GM20000 (cell line): ENCODE measurements around the gene CNDP2.

Experiments used
- DNase-seq: peaks from one replicate; pipeline ENCODE4 v3.0.0; 2012; ENCODE audit warnings: low spot score
- TF ChIP-seq, protein P1 (sequence below): IDR thresholded peaks from 2 replicates; pipeline ENCODE4 v1.5.1; 2012; ENCODE audit warnings: mild to moderate bottlenecking, control low read depth; ENCODE audit errors: extremely low read depth, missing control alignments

The CNDP2 gene

DNA sequence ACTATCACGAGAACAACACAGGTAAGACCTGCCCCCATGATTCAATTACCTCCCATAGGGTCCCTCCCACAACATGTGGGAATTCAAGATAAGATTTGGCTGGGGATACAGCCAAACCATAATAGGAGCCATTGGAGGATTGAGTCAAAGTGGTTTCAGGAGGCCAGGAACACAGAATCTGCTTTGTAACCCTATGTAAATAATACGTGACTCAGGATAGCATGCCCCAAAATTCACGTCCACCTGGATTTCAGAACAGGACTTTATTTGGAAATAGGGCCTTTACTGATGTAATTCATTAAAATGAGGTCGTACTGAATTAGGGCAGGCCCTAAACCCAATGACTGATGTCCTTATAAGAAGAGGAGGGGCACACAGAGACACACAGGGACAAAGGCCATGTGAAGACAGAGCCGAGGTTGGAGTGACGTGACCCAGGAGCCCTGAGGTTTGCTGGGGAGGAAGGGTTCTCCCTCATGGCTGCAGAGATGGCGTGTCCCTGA is 16.0 kb upstream of the CNDP2 start:
- no peak for DNase-seq
- TF ChIP-seq, protein P1, sequence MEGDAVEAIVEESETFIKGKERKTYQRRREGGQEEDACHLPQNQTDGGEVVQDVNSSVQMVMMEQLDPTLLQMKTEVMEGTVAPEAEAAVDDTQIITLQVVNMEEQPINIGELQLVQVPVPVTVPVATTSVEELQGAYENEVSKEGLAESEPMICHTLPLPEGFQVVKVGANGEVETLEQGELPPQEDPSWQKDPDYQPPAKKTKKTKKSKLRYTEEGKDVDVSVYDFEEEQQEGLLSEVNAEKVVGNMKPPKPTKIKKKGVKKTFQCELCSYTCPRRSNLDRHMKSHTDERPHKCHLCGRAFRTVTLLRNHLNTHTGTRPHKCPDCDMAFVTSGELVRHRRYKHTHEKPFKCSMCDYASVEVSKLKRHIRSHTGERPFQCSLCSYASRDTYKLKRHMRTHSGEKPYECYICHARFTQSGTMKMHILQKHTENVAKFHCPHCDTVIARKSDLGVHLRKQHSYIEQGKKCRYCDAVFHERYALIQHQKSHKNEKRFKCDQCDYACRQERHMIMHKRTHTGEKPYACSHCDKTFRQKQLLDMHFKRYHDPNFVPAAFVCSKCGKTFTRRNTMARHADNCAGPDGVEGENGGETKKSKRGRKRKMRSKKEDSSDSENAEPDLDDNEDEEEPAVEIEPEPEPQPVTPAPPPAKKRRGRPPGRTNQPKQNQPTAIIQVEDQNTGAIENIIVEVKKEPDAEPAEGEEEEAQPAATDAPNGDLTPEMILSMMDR, result no peak

DNA sequence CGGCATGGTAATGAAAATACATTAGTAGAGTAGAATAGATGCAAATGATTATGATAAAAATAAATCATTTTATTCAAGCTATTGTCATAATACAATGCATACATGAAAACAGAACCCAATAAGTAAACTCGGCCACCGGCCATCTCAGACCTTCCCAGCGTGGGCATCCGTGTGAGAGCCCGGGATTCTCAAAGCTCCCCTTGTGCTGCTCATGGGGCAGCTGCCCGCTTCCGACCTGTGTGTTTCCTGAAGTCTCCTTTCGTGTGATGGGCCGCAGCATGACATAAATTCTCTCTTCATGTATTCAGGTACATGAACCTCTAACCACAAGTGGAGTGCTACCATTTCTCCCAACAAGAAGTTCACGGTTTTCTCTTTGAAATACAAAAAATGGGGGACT is 13.5 kb upstream of the CNDP2 start:
- TF ChIP-seq, protein P1, result no peak
- no peak for DNase-seq

DNA sequence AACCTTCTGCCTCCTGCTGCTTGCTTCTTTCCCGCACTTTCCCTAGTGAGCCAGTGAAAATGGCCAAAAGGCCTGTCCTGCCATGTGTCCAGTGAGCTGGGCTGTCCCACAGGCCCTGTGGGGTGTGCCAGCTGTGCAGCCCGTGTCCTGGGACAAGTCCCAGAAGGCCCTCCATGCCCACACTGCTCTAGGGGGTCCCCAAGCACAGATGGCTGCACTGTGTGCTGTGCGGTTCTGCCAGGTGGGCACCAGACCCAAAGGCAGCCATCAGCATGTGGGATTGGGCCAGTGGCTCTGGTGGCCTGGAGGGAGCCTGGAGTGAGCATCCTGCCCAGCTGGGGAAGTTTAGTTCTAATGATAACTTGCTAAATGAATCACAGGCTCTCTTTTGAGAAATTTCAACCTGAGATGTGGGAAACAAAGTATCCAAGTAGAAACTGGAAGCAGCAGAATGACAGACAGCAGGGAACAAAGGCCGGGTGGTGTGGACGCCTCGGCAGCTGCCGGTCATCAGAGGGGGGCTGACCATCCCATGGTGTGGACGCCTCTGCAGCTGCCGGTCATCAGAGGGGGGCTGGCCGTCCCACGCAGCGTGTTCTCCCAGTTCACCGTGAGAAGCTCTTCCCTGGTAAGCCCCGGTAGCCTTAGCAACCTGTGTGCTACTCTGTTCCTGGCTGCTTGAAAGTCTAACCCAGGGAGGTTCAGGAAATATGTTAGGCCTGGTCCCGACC is 9.9 kb upstream of the CNDP2 start:
- TF ChIP-seq, protein P1, result no peak
- DNase-seq, result no peak

DNA sequence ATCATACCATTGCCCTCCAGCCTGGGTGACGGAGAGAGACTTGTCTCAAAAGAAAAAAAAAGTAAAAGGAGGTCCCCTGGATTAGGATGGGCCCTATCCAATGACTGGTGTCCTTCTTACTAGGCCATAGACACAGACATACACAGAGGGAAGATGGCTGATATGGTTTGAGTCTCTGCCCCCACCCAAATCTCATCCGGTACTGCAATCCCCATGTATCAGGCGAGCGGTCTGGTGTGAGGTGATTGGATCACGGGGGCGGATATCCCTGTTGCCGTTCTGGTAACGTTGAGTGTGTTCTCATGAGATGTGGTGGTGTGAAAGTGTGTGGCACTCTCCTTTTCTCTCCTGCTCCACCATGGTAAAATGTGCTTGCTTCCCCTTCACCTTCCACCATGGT is 7.8 kb upstream of the CNDP2 start:
- TF ChIP-seq, protein P1, result no peak
- DNase-seq, result no peak

DNA sequence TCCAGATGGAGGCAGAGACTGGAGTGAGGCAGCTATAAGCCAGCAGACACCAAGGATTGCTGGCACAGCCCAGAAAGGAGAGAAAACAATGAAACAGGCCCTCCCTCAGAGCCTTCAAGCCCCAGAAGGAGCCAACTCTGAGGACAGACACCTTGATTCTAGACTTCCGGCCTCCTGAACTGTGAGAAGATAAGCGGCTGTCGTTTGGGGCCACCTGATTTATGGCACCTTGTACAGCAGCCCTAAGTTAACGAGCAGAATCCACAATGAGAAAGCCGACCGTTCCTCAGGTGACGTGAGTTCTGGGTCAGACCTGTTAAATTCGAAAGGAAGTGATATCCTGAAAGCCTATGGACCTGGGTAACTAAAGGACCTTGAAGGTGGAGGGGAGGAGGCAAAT is 7.3 kb upstream of the CNDP2 start:
- TF ChIP-seq, protein P1, result no peak
- no peak for DNase-seq

DNA sequence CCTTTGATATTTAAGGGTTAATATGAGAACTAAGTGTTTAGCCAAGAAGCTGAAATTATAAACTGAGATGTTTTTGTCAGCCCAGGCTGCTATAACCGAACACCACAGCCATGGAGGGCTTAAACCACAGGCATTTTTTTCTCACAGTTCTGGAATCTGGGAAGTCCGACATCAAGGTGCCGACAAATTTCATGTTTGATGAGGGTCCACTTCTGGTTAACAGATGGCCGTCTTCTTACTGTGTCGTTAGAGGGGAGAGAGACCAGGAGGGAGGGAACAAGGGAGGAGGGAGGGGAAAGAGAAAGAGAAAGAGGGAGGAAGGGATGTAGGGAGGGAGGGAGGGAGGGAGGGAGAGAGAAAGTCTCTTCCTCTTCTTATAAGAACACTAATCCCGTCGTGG is 6.5 kb upstream of the CNDP2 start:
- TF ChIP-seq, protein P1, result no peak
- DNase-seq, result no peak

DNA sequence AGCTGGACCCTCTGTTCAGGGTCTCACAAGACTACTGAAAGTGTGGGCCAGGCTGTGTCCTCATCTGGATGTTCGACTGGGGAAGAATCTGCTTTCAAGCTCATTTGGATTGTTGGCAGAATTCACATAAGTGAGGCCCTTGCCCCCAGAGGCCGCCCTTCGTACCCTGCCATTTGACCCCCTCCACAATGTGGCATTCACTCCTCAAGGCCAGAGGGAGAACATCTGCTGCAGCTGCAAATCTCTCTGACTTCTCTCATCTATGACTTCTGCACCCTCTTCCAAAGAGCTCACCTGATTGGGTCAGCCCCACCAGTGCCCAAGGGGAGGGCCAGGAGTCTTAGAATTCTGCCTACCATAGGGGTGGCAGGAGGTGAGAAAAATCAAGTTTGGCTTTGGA is 3.9 kb upstream of the CNDP2 start:
- TF ChIP-seq, protein P1, result no peak
- no peak for DNase-seq
